ENCODE data around the gene SLC3A2.

The SLC3A2 gene

DNA sequence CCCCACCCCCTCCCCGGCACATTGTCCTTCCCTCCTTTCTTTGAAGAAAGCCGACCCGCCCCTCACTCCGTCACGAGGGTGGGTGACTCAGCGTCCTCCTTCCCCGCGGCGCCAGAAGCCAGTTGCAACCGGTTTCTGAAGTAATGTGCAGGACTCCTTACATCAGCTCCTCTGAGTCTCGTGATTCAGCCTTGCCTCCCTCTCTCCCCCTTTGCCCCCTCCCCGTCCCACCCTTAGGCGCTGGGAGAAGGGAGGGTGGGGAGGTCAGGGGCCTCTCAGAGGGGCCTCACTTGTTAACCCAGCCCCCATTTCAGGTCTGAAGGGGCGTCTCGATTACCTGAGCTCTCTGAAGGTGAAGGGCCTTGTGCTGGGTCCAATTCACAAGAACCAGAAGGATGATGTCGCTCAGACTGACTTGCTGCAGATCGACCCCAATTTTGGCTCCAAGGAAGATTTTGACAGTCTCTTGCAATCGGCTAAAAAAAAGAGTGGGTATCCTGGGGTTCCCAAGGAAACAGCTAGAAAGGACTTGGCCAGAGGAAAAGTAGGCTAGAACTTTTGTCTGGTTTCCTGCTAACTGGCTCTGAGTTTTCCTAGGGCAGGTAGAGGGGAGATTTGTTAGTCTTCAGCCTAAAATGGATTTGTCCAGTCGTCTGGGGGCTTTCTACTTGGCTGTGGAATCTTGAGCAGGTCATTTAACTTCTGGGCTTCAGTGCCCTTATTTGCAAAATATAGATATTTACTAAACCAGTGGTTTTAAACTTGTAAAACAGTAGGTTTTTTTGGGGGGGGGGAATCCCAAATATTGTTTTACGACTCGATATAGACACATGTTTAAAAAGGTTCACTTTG lies 1.1 kb downstream of the SLC3A2 start:
- peak; percentile 91 for DNase-seq

DNA sequence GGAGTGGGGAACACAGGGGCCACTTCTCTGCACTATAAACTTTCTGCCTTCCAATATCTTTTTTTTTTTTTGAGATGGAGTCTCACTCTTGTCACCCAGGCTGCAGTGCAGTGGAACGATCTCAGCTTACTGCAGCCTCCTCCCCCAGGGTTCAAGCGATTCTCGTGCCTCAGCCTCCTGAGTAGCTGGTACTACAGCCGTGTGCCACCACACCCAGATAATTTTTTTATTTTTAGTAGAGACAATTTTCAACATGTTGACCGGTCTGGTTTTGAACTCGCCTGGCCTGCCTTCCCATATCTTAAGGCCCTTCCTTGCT lies 1.7 kb downstream of the SLC3A2 start:
- no peak for DNase-seq

DNA sequence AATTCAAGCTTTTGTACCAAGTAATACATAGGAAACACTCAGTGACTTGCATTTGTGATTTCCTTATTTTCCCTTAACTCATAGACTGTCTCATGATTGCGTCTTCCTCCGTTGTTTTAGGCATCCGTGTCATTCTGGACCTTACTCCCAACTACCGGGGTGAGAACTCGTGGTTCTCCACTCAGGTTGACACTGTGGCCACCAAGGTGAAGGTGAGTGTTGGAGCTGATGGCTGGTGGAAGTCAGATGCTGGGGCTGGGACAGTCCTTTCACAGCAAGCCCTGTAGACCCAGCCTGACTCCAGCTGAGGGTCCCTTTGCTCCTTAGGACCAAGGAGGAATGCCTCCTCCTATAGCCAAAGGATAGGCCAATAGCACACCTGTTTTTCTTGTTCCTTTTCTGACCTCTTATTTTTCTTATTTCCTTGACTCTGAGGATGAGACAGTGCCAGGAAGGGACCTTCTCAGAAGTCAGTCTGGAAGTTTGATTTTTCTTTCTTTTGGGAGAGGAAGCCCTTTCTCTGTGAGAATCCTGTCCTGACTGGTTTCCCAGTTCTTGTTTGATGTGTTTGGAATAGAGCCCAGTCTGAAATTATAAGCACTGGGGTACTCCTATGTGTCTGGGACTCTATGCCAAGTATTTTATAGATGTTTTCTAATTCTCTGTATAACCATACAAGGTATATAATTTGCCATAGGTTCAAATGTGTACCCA lies 2.2 kb downstream of the SLC3A2 start:
- DNase-seq = no peak

DNA sequence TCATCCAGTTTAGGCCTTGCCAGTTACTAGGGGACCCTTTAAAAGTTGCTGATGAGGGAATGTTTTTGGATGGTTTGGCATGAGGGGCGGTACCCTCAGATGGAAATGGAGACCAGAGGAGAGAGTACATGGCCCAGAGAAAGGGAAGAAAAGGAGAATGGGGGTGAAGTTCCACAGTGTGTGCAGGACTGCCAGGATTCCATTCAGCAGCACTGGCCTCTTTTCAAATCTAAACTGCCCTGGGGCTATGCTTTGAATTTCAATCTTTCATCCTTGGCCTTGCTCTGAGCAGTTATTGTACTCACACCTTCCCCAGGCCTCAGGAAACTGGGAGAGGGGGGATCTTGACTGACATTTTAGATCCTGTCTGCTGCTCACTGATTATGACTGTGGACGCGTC lies 3.0 kb downstream of the SLC3A2 start:
- DNase-seq = no peak

DNA sequence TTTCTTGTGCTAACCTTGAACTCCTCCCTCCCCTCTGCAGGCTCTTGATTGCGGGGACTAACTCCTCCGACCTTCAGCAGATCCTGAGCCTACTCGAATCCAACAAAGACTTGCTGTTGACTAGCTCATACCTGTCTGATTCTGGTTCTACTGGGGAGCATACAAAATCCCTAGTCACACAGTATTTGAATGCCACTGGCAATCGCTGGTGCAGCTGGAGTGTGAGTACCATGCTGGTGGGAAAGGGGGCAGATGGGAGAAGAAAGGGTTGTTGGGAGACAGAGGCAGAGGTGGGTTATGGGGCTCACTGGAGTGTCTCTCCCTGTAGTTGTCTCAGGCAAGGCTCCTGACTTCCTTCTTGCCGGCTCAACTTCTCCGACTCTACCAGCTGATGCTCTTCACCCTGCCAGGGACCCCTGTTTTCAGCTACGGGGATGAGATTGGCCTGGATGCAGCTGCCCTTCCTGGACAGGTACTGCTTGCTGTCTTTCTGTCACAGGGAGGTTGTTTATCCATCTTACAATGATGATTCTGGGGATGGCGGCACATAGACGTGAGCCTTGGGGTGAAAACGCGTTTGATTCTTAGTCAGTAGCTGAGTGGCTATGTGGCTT lies 4.5 kb downstream of the SLC3A2 start:
- no peak for DNase-seq

DNA sequence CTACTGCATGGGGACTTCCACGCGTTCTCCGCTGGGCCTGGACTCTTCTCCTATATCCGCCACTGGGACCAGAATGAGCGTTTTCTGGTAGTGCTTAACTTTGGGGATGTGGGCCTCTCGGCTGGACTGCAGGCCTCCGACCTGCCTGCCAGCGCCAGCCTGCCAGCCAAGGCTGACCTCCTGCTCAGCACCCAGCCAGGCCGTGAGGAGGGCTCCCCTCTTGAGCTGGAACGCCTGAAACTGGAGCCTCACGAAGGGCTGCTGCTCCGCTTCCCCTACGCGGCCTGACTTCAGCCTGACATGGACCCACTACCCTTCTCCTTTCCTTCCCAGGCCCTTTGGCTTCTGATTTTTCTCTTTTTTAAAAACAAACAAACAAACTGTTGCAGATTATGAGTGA lies 7.7 kb downstream of the SLC3A2 start:
- DNase-seq = no peak

DNA sequence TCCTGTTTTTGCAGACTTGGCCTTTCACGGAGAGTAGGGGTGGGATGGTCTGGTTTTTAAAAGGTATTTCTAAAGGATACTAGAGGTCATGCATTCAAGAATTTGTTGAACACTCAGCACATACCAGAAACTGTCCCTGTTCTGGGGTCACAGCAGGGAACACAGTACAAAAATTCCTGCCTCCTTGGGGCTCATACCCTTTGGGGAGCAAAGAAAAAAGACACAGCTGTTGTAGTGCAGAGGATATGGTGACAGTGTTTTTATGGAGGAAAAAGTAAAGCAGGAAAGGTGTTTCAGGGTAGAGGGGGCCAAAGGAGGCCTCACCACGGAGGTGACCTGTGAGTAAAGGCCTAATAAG lies 8.4 kb downstream of the SLC3A2 start:
- DNase-seq = no peak

DNA sequence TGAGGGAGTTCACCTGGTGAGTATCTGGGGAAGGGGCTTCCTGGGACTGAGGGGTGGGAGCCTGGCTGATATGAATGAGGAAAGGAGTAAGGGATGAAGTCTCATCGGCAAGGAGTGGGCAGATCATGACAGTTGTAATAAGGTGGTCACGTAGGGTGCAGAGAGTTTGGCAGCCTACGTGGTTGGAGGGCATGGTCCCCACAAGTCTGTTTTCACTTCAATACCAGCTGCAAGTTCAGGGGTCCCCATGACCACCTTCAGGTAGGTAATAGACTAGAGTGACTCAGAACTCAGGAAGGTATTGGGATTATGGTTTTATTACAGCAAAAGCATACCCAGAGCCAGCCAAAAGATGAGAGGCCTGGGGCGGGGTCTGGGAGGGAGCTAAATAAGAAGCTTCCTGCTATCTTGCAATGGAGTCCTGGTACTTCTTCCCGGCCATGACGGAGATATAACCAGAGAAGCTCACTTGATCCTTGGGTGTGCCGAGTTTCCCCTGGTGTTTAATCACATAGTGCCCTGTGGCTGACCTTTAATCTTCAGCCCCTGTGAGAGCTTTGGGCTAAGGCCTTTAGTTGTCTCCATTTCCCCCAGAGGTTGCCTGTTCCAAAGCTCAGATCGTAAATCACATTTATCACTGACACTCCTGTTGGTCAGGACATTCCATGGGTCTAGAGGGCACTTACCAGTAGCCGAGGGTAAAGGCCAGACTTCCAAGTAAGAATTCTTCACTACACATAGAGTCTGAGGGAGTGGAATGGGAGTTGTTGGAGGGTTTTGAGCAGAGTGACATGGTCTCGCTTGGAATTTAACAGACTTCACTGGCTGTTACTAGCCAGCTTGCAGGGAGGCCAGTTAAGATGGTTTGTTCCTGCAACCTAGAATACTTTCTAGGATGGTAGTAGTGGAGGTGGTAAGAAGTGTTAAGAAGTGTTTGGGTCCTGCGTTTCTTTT lies 9.1 kb downstream of the SLC3A2 start:
- no peak for DNase-seq

DNA sequence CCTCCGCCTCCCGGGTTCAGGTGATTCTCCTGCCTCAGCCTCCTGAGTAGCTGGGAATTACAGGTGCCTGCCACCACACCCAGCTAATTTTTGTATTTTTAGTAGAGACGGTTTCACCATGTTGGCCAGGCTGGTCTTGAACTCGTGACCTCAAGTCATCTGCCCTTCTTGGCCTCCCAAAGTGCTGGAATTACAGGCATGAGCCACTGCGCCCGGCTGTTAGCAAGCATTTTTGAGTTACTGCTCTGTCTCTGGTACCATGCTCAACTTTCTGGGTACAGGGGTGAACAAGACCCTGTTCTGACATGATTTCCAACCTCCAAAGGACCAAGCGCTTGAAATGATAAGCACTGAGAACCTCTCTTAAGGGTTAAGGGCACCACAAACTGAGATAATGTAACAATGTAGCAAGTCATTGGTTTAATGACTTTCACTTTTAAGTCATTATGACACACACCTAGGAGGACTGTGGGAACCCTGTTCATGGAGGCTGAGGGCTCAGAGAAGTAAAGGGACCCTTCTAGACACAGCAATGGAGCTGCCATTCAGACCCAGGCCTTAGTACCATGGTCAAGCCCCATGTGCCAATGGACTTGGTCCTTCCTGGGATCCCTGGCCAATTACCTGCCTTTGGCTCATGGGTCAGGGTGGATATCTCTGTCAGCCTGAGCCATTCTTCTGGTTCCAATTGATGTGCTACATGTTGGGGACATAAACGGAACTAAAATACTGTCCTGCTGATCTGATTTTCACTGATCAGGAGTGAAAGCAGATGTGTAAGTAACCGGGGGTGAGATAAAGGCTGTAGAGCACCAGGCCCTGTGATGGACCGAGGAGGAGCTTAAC lies 11.6 kb downstream of the SLC3A2 start:
- DNase-seq = no peak

DNA sequence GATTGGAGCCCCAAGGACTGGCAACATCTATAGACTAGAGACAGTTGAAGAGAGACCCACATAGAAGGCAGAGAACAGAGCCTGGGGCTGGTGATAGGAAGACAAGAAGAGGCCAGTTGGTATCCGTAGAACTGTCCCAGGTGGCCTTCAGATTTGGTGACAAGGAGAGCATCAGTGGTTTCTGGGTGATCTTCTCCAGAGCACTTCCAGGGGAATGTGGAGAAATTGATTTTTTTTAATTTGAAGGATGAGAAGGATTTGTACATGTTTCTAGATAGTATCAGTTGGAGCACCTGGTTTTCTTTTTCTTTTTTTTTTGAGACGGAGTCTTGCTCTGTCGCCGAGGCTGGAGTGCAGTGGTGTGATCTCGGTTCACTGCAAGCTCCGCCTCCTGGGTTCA lies 14.8 kb downstream of the SLC3A2 start:
- DNase-seq = no peak

DNA sequence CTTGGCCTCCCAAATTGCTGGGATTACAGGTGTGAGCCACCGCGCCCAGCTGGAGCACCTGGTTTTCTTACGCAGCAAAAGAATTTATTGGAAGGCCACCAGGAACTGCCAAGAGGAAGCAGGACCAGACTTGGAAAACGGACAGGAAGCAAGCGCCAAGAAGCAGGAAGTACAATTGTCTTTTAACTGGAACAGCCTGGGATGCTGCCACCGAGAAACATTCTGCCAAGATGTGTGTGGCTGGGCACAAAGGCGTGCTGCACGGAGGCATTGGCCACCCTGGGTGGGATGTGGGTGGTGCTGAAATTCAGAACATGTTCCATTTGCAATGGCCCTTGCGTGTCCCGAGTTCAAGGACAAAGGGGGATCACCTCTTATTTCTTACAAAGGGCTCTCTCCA lies 15.4 kb downstream of the SLC3A2 start:
- DNase-seq = no peak

DNA sequence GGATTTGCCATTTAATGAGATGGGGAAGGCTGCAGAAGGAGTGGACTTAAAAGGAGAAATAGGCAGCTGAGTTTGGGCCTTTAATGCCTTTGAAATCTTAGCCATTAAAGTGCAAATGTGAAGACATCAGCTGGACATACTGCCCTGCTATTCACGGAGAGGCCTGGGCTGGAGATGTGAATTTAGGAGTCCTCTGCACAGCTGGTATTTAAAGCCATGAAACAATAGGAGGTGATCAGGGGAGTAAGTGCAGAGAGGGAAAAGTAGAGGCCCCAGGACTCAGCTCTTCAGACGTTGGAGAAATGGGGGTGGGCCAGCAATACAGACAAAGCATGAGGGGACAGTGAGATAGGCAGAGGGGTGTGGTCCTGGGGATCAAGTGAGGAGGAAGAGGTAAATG lies 16.6 kb downstream of the SLC3A2 start:
- no peak for DNase-seq

DNA sequence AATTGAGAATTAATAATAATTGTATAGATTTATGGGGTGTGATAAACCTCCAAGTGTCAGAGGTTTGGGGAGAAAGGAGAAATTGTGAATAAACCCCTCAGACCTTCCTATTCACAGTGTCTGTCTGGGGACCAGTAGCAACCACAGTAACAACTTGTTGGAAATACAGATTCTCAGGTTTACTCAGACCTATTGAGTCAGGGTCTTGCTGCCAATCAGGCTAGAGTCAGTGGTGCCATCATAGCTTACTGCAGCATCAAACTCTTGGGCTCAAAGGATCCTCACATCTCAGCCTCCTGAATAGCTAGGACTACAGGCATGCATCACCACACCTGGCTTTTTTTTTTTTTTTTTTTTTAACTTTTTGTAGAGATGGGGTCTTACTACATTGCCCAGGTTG lies 17.3 kb downstream of the SLC3A2 start:
- no peak for DNase-seq

DNA sequence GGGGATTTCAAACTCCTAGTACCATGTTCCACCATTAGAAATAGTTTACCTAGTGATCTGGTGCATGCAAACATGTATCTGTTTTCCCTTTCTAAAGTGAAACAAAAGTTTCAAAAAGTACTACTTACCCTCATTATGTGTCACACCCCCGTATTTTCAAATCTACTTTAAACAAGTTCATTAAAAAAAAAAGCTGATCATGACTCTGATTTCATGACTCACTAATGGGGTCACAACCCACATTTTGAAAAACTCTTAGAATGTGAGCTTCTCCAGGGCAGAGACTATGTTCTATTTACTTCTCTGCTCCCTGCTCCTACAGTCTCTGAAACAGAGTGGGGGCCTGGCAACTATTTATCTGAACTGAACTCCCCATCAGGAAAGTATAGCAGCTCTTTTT lies 22.2 kb downstream of the SLC3A2 start:
- no peak for DNase-seq

DNA sequence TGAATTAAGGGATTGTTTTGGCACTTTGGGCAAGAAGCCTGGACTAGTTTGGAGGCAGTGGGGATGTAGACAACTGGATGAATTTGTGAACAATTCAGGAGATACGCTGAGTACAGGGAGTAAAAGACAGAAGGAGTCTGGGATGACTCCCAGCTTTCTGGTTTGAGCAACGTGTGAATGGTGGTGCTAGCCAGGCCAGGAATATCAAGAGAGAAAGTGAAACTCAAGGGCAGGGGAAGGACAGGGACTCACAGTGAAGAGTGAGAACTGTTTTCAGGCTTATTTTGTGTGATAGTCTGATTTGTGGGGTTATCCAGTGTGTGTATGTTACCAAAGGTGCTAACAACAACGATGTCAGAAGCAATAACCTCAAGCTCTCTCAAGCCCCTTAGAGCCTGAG lies 24.6 kb downstream of the SLC3A2 start:
- DNase-seq = no peak

DNA sequence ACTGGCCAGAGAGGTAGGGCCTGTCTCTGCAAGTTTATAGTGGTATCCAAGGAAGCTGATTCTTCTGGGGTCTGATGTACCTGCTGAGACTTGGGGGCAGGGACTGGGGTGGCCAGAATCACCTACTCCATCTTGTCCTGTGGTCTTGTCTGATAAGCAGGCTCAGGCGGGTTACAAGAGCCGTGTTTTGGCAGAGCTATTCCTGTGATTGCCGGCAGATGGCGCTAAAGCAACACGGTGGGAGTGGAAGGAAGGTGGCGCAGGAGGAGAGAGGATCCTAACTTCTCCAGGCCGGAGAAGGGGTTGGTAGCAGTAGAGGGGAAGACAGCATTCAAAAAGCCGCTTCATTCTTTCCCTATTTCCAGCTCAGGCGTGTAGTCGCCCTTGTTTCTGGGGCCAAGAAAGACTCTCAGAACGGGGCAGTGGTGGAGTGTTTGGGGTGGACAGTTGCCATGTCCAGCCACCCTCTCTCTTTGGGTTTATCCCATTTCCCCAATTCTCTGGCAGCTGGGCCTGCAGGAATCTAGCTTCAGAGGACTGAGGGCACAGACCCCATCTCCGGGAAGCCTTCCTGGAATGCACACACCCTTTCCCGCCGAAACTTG lies 25.3 kb downstream of the SLC3A2 start:
- DNase-seq = peak; percentile 81

DNA sequence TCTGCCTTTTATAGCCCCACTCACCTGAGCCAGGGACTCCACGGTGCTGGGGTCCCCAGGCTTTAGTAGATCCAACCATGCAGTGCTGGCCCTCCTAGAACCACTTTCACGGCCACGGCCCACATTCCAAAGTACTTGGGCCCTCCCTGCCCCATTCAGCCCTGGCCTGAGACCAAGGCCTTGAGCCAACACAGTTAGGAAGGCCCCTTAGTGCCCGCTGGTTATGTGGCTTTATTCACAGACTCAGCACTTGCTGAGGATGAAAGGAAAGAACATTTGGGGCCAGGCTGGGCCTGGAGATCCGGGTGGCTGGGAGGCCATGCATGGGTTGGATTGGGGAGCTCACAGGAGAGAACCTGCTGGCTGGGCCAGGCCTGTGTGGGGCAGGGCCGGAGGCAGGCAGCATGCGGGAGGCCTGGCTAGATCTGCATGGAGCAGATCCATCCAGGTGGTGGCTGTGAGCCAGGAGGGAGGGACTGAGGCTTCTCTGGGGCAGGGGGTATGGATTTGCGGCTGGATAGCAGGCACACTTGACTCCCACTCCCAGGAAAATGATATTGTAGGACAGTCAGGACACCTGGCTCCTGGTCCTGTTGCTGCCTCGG lies 27.9 kb downstream of the SLC3A2 start:
- no peak for DNase-seq

DNA sequence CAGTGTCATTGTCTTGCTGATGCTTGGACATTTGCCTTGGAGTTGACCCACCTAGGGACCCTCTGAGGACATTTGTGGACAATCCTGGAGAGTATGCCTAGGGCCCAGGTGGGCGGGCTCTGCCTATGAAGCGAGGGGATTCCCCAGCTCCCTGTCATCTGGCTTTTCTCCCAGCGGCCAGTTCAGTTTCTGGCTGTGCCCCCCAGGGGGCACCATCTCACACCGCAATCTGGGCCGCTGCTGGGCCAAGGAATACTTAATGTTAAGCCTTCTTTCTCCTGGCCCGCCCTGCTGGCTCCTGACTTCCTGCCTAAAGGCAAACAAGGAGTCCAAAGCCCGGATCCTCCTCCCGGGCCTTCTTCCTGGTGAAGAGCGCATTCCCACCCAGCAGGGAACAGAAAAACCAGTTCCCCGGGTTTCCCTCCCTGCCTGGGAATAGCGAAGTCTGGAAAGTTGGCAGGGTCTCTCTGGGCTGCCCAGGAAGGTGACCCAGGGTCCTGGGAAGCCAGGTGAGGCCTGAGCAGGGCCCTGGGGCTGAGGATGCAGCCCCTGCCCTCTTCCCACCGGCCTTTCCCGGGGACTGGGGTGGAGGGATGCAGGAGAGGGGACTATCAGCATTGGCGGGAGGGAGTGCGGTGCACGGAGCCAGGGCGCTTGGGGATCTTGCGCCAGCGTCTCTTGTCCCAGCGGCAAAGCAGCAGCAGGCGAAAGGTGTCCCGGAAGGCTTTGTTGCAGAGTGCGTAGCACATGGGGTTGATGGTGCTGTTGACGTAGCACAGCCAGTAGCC lies 28.6 kb downstream of the SLC3A2 start:
- no peak for DNase-seq

DNA sequence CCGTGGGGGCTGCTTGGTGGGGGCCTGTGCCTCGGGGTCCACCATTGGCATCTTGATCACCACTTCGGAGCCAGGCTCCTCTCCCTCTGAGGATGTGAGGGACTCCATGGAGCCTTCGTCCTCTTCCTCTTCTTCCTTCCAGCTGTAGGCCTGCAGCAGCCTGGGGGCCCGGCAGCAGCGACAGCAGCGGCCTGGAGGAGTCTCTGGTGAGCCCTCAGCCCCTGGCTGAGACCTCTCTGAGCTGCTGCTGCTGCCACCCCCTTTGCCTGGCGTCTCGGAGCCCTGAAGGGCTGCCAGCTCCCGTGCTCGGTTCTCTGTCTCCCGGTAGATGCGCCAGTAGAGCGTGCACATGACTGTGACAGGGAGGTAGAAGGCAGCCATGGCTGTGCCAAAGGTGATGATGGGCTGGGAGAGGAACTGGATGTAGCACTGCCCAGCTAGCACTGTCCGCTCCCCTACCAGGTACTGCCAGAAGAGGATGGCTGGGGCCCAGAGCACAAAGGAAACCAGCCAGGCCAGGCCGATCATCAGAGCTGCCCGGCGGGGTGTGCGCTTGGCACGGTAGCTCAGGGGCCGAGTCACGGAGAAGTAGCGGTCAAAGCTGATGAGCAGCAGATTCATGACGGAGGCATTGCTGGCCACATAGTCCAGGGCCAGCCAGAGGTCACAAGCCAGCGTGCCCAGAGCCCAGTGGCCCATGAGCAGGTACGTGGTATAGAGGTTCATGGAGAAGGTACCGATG lies 29.6 kb downstream of the SLC3A2 start:
- no peak for DNase-seq
